Measurements from ENCODE around the gene ARSI.

Gene ARSI

DNA sequence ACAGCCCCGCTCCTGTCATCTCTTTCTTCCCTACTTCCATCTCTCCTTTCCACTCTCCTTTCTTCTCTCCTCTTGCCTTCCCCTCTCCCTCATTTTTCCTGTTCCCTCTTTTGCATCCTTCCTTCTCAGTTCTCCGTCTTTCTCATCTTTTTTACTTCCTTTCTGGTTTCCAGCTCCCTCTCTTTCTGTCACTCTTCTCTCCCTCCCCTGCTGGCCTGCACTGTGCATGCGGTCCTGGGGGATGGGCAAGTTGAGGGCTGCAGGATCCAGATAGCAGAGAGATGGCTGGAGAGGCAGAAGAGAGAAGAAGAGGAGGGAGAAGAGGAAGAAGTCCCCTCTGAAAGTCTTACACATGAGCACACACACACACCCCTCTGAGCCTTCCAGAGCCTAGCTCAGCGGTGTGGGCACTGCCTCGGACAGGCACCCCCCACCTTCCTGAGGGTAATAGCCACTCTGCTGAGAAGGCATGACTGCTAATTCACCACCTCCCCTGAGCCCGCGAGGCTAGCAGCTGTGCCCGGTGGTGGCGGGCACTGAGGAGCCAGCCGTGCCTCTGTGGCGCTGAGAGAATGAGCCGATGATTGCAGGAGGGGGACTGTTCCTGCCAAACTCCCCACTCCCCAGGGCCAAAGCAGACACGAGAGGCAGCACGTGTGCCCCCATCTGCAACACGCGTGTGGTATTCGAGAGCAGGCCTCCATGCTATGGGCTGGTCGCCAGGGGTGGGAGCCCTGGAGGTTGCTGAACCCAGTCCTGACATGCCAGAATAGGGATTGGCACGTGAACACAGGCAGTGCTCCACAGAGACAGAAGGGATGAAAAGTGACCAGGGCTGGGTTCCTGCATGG lies 9.4 kb downstream of the ARSI start:
- DNase-seq (ENCODE audit: low read depth): no peak

- DNase-seq (ENCODE audit: low read depth): no peak
Measured at GRCh38 chr5:150291388-150292385, 11.0 kb downstream of the ARSI start.

GRCh38 chr5:150289551-150290390 lies 12.9 kb downstream of the ARSI start, which contains the start of gene CAMK2A:
TSS of gene CAMK2A (minus strand) at chr5:150289773. CDS start at chr5:150289625, 148 bp downstream.
- no peak for DNase-seq (ENCODE audit: low read depth)

DNA sequence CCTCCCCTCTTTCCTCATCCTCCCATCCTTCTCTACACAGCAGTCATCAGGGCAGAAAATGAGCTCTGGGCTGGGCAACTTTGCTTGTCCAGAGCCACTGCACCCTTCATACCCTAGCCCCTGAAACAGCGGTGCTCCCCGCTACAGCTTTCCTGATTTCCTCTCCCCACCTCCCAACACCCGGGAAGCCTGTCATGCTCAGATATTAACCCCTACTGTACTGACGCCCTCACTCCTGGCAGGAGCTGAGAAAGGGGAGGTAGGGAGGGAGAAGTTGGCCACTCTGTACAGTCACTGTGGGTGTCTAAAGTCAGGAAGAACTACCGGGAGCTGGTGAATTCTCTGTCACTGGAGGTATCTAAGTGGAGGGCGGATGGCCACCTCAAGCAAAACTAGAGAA lies 13.9 kb downstream of the ARSI start:
- DNase-seq (ENCODE audit: low read depth): no peak

GRCh38 chr5:150288361-150288760 lies 14.3 kb downstream of the ARSI start:
- no peak for DNase-seq (ENCODE audit: low read depth)

- no peak for DNase-seq (ENCODE audit: low read depth)
Measured at GRCh38 chr5:150286820-150287219, 15.9 kb downstream of the ARSI start.

- no peak for DNase-seq (ENCODE audit: low read depth)
Measured at GRCh38 chr5:150285114-150285513, 17.6 kb downstream of the ARSI start.

DNA sequence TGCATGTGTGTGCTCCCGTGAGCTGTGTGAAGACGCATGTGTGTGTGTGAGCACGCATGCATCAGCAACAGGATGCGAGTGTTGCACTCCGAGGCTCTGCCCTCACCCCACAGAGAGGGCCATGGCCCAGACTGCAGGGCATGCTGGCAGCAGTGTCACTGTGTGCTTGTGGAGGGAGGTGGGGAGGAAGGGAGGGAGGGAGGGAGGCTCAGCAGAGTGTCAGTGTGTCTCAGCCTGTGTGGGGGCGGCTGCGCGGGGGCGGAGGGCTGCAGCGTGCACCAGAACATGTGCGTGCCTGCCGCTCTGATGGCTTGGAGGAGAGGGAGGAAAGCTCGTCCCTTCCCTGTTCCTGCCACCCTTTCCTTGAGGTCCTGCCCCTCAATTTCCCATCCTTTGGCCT lies 18.4 kb downstream of the ARSI start:
- DNase-seq (ENCODE audit: low read depth): no peak

DNA sequence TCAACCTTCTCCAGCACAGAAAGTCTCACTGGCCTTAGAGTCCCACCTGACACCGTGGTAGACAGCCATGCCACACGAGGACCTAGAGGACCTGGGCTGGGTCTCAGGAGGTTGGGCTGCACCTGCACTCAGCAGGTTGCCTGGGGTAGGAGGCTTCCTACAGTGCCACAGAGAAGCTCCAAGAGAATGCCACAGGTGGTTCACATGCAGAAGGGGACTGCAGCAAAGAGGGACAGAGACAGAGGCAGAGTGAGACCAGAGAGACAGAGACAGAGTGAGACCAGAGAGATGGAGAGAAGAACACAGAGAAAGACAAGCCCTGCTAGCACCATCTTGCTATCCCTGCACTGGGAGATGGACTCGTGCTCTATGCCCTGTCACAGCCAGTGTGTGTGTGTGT lies 18.8 kb downstream of the ARSI start:
- no peak for DNase-seq (ENCODE audit: low read depth)

GRCh38 chr5:150281987-150282386 lies 20.7 kb downstream of the ARSI start:
- no peak for DNase-seq (ENCODE audit: low read depth)

- no peak for DNase-seq (ENCODE audit: low read depth)
Measured at GRCh38 chr5:150279330-150280020, 23.2 kb downstream of the ARSI start.

DNA sequence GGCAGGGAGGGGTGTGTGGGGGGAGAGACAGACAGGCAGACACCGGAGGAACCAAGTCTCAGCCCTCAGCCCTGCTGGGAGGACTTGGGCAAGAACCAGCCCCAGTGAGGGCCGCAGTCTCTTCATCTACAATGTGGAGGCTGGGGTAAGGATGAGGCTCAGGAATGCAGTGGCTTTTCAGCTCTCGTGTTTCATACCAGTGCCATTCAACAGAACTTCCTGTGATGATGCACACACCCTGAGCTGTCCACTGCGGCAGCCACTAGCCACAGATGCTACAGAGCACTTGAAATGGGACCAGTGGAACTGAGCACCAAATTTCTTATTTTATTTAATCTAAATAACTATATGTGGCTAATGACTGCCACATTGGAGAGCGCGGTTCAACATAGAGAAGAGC lies 23.8 kb downstream of the ARSI start:
- no peak for DNase-seq (ENCODE audit: low read depth)

- no peak for DNase-seq (ENCODE audit: low read depth)
Measured at GRCh38 chr5:150278046-150278730, 24.5 kb downstream of the ARSI start.

- DNase-seq (ENCODE audit: low read depth): no peak
Measured at GRCh38 chr5:150277043-150277442, 25.7 kb downstream of the ARSI start.

- DNase-seq (ENCODE audit: low read depth): no peak
Measured at GRCh38 chr5:150274811-150275210, 27.9 kb downstream of the ARSI start.

GRCh38 chr5:150272531-150272930 lies 30.2 kb downstream of the ARSI start:
- DNase-seq (ENCODE audit: low read depth): no peak

DNA sequence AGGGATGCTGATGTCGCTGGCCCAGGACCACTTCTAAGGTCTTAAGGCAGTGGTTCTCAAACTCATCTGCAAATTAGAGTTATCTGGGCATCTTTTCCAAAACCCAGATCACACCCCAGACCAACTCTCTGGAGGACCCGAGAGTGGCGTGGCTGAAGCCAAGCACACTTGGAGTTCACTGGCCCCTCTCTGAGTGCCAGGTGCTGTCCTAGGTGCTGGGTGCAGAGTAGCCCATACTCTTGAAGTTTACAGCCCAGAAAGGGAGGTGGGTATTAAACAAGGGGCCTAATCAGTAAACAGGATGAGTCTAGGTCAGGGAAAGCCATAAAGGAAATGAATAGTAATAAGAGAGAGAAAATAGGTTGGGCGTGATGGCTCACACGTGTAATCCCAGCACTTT lies 30.8 kb downstream of the ARSI start:
- no peak for DNase-seq (ENCODE audit: low read depth)

DNA sequence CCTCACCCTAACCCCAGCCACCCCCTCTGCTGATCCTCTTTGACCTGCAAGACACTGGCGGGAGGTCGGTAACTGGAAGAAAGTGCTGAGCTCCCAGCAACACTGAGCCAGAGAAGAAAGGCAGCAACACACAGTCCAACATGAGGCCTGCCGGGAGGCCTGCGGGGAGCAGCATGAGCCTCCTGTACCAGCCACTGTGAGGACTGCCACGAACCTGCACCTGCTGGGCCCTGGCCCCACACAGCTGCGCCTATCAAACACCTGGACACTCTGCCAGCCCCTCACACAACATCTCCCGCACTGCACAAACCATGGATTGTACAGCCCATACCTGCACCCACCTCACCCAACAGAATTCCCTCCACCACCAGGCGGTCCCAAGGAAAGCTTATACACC lies 31.4 kb downstream of the ARSI start:
- DNase-seq (ENCODE audit: low read depth): no peak

GRCh38 chr5:150270541-150271295 lies 32.0 kb downstream of the ARSI start:
- no peak for DNase-seq (ENCODE audit: low read depth)

DNA sequence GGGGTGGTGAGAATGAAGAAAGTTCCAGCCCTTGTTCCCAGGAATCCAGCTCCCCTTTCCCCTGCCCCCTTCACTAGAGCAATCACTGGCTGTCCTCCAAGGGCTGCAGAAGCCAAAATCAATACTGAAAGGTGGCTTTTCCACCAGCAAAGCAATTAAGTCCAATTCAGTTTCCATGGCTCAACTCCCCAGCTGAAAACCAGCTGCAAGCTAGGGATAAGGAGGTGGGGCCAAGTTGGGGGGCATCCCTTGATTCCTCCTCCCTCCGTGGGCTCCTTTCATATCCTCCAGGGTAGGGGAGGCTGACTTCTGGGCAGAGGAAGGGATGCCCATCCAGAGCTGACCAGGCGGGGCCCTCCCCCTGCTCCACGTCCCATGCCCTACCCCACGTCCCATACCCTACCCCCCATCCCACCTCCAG lies 35.8 kb downstream of the ARSI start:
- DNase-seq (ENCODE audit: low read depth): no peak

Measured in HS-27A (cell line).